SH-SY5Y (cell line): ENCODE results near the gene PRSS22.

Source experiments
- GATA2 ChIP-seq: IDR thresholded peaks from 2 replicates; pipeline ENCODE4 v1.6.1; 2011; ENCODE audit warnings: mild to moderate bottlenecking, low read depth, low read length
- GATA3 ChIP-seq: IDR thresholded peaks from 2 replicates; pipeline ENCODE4 v1.6.1; 2011; ENCODE audit warnings: low read depth, mild to moderate bottlenecking, low read length, moderate library complexity

DNA sequence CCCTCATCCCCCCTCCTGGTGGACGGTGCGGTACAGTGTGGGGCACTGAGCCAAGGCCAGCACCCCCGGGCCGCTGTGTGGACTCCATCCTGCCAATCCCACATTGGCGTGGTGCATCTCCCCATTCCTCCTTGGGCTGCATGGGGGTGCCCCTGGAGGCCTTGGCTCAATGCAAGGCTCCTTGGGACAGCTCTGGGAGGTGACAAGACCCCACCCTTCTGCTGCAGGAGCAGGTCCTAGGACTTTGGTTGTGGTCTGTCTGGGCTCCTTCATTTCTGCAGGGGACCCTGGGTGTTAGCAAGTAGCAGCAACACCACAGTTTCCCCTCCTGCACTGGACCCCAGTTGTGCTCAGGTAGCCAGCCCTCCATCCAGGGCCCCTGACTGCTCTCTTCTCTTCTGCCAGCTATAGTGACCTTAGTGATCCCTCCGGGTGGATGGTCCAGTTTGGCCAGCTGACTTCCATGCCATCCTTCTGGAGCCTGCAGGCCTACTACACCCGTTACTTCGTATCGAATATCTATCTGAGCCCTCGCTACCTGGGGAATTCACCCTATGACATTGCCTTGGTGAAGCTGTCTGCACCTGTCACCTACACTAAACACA lies 39.6 kb downstream of the PRSS22 start:
- TF ChIP-seq GATA3: no peak
- TF ChIP-seq GATA2: no peak
